Mammary epithelial cell (primary cell): ENCODE results near the gene GLE1.

ENCODE experiments used
- CTCF ChIP-seq, 2 donors: IDR thresholded peaks in 1 of 2; conservative IDR thresholded peaks in 1 of 2; 2 replicates each; pipeline ENCODE4 v1.5.1; 2011 to 2012; ENCODE audit warnings: inconsistent platforms in 2 of 2, low read length in 2 of 2, mild to moderate bottlenecking in 2 of 2, control low read depth in 1 of 2, low read depth in 1 of 2; ENCODE audit not compliant: insufficient read depth in 1 of 2; ENCODE audit errors: extremely low read depth in 1 of 2
- EZH2 ChIP-seq: IDR thresholded peaks from 2 replicates; pipeline ENCODE4 v1.6.1; 2012; ENCODE audit warnings: low read length, inconsistent platforms, borderline replicate concordance

DNA sequence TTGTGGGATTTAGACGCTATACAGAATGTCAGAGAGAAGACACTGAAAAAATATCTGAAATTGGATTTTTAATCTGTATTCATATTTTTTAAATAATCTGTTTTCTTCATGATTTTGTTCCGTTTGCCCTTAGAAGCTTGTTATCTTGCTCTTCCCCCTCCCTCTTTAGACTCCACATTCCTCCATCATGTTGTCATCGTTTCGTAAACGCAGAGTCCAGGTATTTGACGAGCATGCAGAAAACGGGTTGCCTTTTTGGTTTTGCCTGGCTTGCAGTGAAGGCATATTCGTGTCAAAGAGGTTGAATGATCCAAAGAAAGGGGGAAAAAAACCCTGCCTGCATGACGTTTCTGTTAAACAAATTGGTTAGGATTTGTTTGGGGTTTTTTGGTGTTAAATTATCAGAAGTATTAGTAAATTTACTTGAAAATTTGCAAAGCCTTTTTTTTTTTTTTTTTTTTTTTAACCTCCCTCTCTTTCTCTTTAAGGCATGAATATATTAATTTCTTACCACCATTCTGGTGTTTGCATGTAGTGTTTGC lies 50.7 kb downstream of the GLE1 start:
- no peak for TF ChIP-seq CTCF (conservative IDR thresholded peaks at IDR 0.05 in 1 of 2, IDR thresholded peaks at IDR 0.05 in 1 of 2; ENCODE audit: extremely low read depth in 1 of 2, insufficient read depth in 1 of 2, low read depth in 1 of 2, low read length in 2 of 2)
- no peak for TF ChIP-seq EZH2
